BLaER1 (cell line): Measurements from ENCODE around the gene ATP6V0D1.

Source experiments
- H3K27ac ChIP-seq: shearing (Covaris generic); formaldehyde crosslinking; 2 replicates; pipeline ENCODE4 v1.8.1; 2022
- H3K27me3 ChIP-seq: shearing (Covaris generic); formaldehyde crosslinking; 2 replicates; pipeline ENCODE4 v1.8.1; 2022
- H3K36me3 ChIP-seq: shearing (Covaris generic); formaldehyde crosslinking; 2 replicates; pipeline ENCODE4 v1.8.1; 2022
- H3K4me1 ChIP-seq: shearing (Covaris generic); formaldehyde crosslinking; 2 replicates; pipeline ENCODE4 v1.8.1; 2022
- H3K4me2 ChIP-seq: shearing (Covaris generic); formaldehyde crosslinking; 2 replicates; pipeline ENCODE4 v1.8.1; 2022
- H3K4me3 ChIP-seq: shearing (Covaris generic); formaldehyde crosslinking; 2 replicates; pipeline ENCODE4 v1.8.1; 2022
- H3K9ac ChIP-seq: shearing (Covaris generic); formaldehyde crosslinking; 2 replicates; pipeline ENCODE4 v1.8.1; 2022
- H3K9me3 ChIP-seq: shearing (Covaris generic); formaldehyde crosslinking; 2 replicates; pipeline ENCODE4 v1.8.1; 2022
- H4K20me1 ChIP-seq: shearing (Covaris generic); formaldehyde crosslinking; 2 replicates; pipeline ENCODE4 v1.8.1; 2022
- Cebpa-rat ChIP-seq: shearing (Covaris generic); IDR thresholded peaks from 2 replicates; pipeline ENCODE4 v1.8.1; 2022

The ATP6V0D1 gene

DNA sequence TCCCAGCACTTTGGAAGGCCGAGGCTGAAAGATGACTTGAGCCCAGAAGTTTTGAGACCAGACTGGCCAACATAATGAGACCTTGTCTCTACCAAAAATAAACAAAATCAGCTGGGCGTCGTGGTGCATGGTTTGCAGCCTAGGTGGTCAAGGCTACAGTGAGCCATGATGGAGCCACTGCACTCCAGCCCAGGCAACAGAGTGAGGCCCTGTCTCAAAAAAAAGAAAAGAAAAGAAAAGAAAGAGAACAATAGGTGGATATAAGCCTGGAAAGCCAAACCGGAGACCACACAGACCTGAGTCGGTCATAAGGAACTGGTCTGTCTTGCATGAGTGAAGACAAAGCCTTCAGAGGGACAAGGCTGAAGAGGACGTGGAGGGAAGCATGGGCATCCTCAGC is 14.4 kb downstream of the ATP6V0D1 start:
- Histone ChIP-seq H3K4me3 (no peak overlapping the region), H3K9me3 (no peaks in the 10 kb centered on the region), H3K4me1 (peaks cover 53% of the 10 kb centered on the region), H3K4me2 (peak overlapping the region; percentile 71), H3K27me3 (no peaks in the 10 kb centered on the region), H3K9ac (0 out of 2 replicates have a peak overlapping the region, but pooled peaks have one; percentile 31), H4K20me1 (peaks cover 100% of the 10 kb centered on the region), H3K27ac (0 out of 2 replicates have a peak overlapping the region, but pooled peaks have one; percentile 20), H3K36me3 (peaks cover 28% of the 10 kb centered on the region)
- TF ChIP-seq Cebpa-rat = no peak

DNA sequence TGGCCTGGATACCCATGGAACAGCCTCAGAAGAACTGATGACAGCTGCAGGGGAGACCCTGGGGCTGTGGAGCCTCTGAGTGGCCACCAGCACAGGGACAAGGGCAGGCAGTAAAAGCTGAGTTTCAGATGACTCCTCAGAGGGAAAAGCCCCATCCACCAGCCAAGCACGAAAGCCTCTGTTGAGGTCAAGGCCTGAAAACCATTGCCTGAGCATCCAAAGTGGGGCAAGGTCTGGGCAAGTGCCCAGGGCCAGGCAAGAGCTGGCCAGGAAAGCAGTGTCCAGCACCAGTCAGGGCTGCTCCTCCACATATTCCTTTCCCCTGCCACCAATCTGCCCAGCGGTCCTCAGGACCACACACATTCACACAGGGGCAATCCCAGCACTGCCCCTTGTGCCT is 16.4 kb downstream of the ATP6V0D1 start:
- Histone ChIP-seq H3K4me1 (peaks cover 60% of the 10 kb centered on the region), H4K20me1 (peaks cover 100% of the 10 kb centered on the region), H3K27ac (no peak overlapping the region), H3K4me3 (no peak overlapping the region), H3K9ac (no peak overlapping the region), H3K36me3 (peaks cover 48% of the 10 kb centered on the region), H3K27me3 (no peaks in the 10 kb centered on the region), H3K4me2 (no peak overlapping the region), H3K9me3 (no peaks in the 10 kb centered on the region)
- TF ChIP-seq Cebpa-rat = no peak

DNA sequence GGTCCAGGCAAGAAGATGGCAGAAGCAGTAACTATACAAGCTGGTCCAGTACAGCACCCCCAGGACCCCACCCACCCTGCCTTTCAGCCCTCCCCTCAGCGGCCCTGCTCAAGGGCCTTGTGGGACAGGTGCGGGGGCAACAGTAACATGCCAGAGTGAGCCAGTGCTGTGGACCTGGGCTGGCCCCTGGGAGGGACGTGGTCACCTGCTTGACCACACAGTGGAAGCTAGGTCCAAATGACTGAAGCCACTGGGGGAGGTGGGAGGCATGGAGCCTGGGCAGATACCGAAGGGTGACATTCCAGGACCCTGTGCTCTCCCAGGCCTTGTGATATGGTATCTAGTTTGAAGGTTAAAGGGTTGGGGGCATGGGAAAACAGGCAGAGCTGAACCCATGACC is 17.3 kb downstream of the ATP6V0D1 start:
- Histone ChIP-seq H4K20me1 (peaks cover 100% of the 10 kb centered on the region), H3K4me3 (no peak overlapping the region), H3K4me2 (no peak overlapping the region), H3K27me3 (no peaks in the 10 kb centered on the region), H3K9ac (no peak overlapping the region), H3K9me3 (no peaks in the 10 kb centered on the region), H3K36me3 (peaks cover 49% of the 10 kb centered on the region), H3K27ac (no peak overlapping the region), H3K4me1 (peaks cover 60% of the 10 kb centered on the region)
- no peak for TF ChIP-seq Cebpa-rat

DNA sequence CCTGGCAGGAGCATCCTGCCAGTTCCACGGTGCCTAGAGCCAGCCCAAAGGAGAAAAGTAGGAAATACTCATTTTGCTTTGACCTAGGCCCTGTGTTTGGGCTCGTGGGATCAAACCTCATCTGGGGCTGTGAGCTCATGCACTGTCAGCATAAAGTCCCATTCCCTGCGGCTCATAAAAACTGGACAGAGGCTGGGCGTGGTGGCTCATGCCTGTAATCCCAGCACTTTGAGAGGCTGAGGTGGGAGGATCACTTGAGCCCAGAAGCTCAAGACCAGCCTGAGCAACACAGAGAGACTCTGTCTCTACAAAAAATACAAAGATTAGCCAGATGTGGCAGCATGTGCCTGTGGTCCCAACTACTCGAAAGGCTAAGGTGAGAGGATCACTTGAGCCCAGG is 17.9 kb downstream of the ATP6V0D1 start:
- TF ChIP-seq Cebpa-rat = no peak
- Histone ChIP-seq H3K4me1 (peaks cover 60% of the 10 kb centered on the region), H4K20me1 (peaks cover 100% of the 10 kb centered on the region), H3K9me3 (no peaks in the 10 kb centered on the region), H3K27ac (no peak overlapping the region), H3K27me3 (no peaks in the 10 kb centered on the region), H3K36me3 (peaks cover 49% of the 10 kb centered on the region), H3K4me2 (no peak overlapping the region), H3K4me3 (no peak overlapping the region), H3K9ac (no peak overlapping the region)

DNA sequence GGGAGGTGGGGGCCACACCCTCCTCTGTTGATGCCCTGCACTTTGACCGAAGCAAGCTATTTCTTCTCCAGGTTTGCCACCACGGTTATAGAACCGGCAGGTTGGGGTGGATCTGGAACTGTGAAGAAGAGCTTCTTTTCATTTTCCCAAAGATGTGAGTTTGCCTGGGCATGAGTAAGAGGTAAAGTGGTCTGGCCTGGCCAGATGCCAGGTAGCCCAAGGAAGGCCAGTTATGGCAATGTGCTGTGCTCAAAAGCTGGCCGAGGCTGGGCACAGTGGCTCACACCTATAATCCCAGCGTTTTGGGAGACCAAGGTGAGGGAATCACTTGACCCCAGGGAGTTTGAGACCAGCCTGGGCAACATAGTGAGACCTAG is 18.7 kb downstream of the ATP6V0D1 start:
- no peak for TF ChIP-seq Cebpa-rat
- H4K20me1 ChIP-seq = peaks cover 100% of the 10 kb centered on the region
- H3K36me3 ChIP-seq = peaks cover 49% of the 10 kb centered on the region
- no peaks in the 10 kb centered on the region for H3K27me3 ChIP-seq
- no peak overlapping the region for H3K4me3 ChIP-seq
- no peaks in the 10 kb centered on the region for H3K9me3 ChIP-seq
- H3K4me2 ChIP-seq = no peak overlapping the region
- H3K4me1 ChIP-seq = peaks cover 57% of the 10 kb centered on the region
- H3K27ac ChIP-seq = no peak overlapping the region
- no peak overlapping the region for H3K9ac ChIP-seq

DNA sequence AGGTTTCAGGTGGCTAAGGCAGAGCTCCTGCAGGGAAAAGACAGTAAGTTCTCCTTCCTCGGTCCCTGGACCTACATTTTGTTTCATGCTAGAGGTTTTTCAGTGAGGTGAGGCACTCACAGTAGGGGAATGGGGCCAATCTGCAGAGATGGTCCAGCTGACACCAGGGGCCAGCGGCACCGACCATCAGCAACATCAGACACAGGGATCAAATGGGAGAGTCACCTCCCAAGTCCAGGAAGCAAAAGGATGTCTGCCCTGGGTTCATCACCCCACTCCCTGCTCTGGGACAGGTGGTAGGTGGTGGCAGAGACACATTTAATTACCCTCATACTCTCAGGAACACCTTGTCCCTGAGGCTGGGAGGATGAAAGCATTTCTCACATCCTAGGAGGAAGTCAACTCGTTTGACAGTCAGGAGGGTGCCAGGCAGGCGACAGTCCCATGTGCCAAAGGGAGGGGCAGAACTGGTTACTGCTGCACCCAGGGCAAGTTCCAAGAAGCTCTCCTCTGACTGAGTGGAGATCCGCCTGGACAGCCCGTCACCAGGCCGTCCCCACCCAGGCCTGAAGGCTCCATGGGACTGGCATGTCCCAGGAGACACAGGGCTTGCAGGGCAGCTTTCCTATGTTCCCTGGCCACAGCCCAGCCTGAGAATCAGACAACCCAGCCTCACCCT is 19.2 kb downstream of the ATP6V0D1 start:
- H3K9ac ChIP-seq = no peak overlapping the region
- H3K9me3 ChIP-seq = no peaks in the 10 kb centered on the region
- TF ChIP-seq Cebpa-rat = no peak
- peaks cover 49% of the 10 kb centered on the region for H3K36me3 ChIP-seq
- H3K4me2 ChIP-seq = no peak overlapping the region
- peaks cover 100% of the 10 kb centered on the region for H4K20me1 ChIP-seq
- no peak overlapping the region for H3K27ac ChIP-seq
- no peaks in the 10 kb centered on the region for H3K27me3 ChIP-seq
- peaks cover 52% of the 10 kb centered on the region for H3K4me1 ChIP-seq
- no peak overlapping the region for H3K4me3 ChIP-seq

DNA sequence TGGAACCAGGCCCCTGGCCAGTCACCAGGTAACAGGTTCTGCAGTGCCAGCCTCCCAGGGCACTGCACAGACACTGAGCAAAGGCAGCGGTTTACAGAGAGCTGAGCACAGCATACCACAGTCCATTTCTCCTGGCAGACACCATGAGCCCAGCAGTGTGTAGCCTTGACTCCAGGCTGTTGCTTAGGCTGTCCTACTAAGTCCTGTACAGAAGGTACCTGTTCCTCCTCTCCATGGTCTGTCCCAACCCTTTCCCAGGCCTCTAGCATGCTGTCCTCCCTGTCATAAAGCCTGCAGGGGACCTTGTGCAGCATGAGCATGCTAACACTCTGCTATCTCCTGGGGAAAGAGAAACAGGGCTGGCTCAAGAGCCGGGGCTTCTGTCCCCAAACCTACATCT is 20.0 kb downstream of the ATP6V0D1 start:
- no peak overlapping the region for H3K27ac ChIP-seq

DNA sequence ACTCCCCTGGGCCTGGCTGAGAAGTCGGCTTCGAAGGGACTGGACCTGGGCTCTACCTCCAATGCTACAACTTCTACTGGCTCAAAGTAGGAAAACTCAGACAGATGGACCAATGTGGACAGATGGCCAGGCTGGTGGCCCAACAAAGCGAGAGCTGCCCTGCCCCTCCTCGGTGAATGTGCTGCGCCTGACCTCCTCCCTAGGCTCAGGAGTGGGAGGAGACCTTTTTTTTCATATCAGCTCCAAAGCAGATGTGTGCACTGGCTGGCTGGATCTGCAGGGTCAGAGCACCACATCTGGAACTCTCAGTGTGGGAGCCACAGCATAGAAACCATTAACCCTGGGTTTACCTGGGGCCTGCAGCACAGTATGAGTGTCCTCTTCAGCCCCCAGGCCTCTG is 20.8 kb downstream of the ATP6V0D1 start:
- TF ChIP-seq Cebpa-rat = no peak
- no peak overlapping the region for H3K27ac ChIP-seq
- H3K4me1 ChIP-seq = peaks cover 51% of the 10 kb centered on the region
- H4K20me1 ChIP-seq = peaks cover 100% of the 10 kb centered on the region
- H3K4me2 ChIP-seq = no peak overlapping the region
- H3K9me3 ChIP-seq = no peaks in the 10 kb centered on the region
- H3K4me3 ChIP-seq = no peak overlapping the region
- H3K36me3 ChIP-seq = peaks cover 49% of the 10 kb centered on the region
- H3K27me3 ChIP-seq = no peaks in the 10 kb centered on the region
- H3K9ac ChIP-seq = no peak overlapping the region

More for the DNA sequence above, 20.0 kb downstream of the ATP6V0D1 start:
- Histone ChIP-seq H3K27me3 (no peaks in the 10 kb centered on the region), H3K4me1 (peaks cover 51% of the 10 kb centered on the region), H3K9ac (no peak overlapping the region), H4K20me1 (peaks cover 100% of the 10 kb centered on the region), H3K4me3 (no peak overlapping the region), H3K4me2 (no peak overlapping the region), H3K9me3 (no peaks in the 10 kb centered on the region), H3K36me3 (peaks cover 49% of the 10 kb centered on the region)
- TF ChIP-seq Cebpa-rat = no peak

DNA sequence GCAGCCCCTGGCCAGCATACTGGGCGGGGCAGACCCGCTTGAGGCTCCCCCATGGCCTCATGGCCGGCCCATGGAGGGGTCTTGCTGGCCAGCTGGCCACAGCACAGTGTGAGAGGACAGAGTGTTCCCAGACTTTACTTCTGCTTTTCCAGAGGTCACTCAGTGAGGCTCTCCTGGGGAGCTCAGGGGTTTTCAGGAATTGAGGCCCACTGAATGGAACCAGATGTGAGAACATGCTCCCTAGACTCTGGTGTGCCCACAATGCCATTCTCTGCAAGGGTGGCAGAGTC is 21.2 kb downstream of the ATP6V0D1 start:
- Histone ChIP-seq H3K36me3 (peaks cover 51% of the 10 kb centered on the region), H3K9ac (no peak overlapping the region), H3K27ac (0 out of 2 replicates have a peak overlapping the region, but pooled peaks have one; percentile 6), H3K4me1 (peaks cover 53% of the 10 kb centered on the region), H3K4me3 (no peak overlapping the region), H3K27me3 (no peaks in the 10 kb centered on the region), H3K4me2 (peak overlapping the region; percentile 25; the same call in 1 of the 2 replicates), H3K9me3 (no peaks in the 10 kb centered on the region), H4K20me1 (peaks cover 100% of the 10 kb centered on the region)
- TF ChIP-seq Cebpa-rat = no peak

DNA sequence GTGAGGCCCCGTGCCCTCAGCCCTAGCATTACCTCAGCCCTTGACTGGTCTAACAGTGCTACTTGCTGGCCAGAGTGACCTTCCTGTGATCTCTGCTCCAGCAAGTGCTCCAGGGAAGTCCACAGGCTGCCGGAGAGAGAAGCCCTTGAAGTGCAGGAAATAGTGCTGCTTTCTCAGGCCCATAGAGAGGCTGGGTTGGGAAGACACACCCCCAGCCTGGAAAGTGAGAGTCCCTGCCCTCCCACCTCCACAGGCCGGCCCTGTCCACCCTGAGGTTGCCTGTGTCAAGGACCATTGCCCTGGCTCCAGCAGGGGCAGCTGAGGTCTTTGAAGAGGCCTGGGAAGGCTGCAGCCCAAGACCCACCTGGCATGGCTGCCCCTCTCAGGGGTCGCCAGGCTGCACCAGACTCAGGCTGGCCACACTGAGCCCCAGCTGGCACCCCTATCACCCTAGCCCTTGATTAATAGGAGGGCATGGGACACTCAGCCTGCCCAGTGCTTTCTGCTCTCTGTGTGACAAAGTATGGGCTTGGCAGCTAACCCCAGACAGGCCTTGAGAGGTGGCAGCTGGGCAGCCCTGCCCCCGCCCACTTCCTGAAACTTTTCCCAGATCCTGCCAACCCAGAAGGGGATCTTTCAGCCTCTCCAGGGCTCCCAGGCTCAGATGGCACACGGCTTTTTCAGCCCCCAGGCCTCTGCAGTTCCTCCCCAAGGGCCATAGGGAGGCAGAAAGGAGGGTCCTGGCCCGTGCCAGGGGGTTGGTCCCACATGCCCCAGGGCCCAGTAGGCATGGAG is 21.7 kb downstream of the ATP6V0D1 start:
- Histone ChIP-seq H3K4me2 (peak overlapping the region; percentile 25; the same call in 1 of the 2 replicates), H3K4me3 (no peak overlapping the region), H4K20me1 (peaks cover 100% of the 10 kb centered on the region), H3K27me3 (no peaks in the 10 kb centered on the region), H3K36me3 (peaks cover 47% of the 10 kb centered on the region), H3K27ac (0 out of 2 replicates have a peak overlapping the region, but pooled peaks have one; percentile 6), H3K9ac (no peak overlapping the region), H3K4me1 (peaks cover 55% of the 10 kb centered on the region), H3K9me3 (no peaks in the 10 kb centered on the region)
- no peak for TF ChIP-seq Cebpa-rat
